ENCODE measurements around the gene VAMP2.
A peak's percentile ranks its signal among the peaks of the same experiment; 100 is the strongest.

The VAMP2 gene

GRCh38 chr17:8117367-8117979 is 45.3 kb downstream of the VAMP2 start:
- Histone ChIP-seq H3K9me3 (ENCODE audit: control insufficient read depth, insufficient read depth, low read depth, low read length) (no peaks in the 10 kb centered on the region), H3K27ac (ENCODE audit: low read depth, low read length) (no peak overlapping the region), H3K9ac (ENCODE audit: low read length) (peak overlapping the region; percentile 41), H3K27me3 (ENCODE audit: control insufficient read depth, insufficient read depth, low read length) (peaks cover 68% of the 10 kb centered on the region), H3K4me1 (ENCODE audit: control insufficient read depth, insufficient read depth, low read length) (no peaks in the 10 kb centered on the region), H3K4me3 (ENCODE audit: low read depth, low read length) (peak overlapping the region; percentile 78), H3K36me3 (ENCODE audit: control insufficient read depth, insufficient read depth, low read length) (no peaks in the 10 kb centered on the region)

DNA sequence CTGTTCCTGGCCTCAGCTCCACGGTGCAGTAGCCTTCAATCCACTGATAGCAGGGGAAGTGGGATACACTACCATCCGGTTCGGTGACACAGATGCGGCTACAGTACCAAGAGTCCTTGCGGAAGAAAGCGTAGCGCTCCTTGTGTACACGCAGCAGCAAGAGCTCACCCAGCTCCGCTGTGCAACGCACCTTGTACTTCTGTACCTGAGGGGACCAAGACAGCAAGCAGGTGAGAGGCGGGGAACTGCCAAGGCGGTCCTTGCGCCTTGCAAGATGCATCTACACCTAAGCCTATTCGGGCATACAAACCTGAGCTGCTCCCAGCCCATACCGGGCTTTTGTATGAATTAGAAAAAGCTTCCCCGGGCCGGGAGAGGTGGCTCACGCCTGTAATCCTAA is 46.0 kb downstream of the VAMP2 start:
- Histone ChIP-seq H3K9ac (ENCODE audit: low read length) (no peak overlapping the region), H3K9me3 (ENCODE audit: control insufficient read depth, insufficient read depth, low read depth, low read length) (no peaks in the 10 kb centered on the region), H3K27me3 (ENCODE audit: control insufficient read depth, insufficient read depth, low read length) (peaks cover 68% of the 10 kb centered on the region), H3K27ac (ENCODE audit: low read depth, low read length) (no peak overlapping the region), H3K4me1 (ENCODE audit: control insufficient read depth, insufficient read depth, low read length) (no peaks in the 10 kb centered on the region), H3K4me3 (ENCODE audit: low read depth, low read length) (no peak overlapping the region), H3K36me3 (ENCODE audit: control insufficient read depth, insufficient read depth, low read length) (no peaks in the 10 kb centered on the region)

- Histone ChIP-seq H3K9me3 (ENCODE audit: control insufficient read depth, insufficient read depth, low read depth, low read length) (no peaks in the 10 kb centered on the region), H3K4me1 (ENCODE audit: control insufficient read depth, insufficient read depth, low read length) (peaks cover 5% of the 10 kb centered on the region; the same call in 1 of the 2 replicates), H3K27me3 (ENCODE audit: control insufficient read depth, insufficient read depth, low read length) (peaks cover 80% of the 10 kb centered on the region), H3K4me3 (ENCODE audit: low read depth, low read length) (peak overlapping the region; percentile 64; the same call in 1 of the 2 replicates), H3K27ac (ENCODE audit: low read depth, low read length) (no peak overlapping the region), H3K36me3 (ENCODE audit: control insufficient read depth, insufficient read depth, low read length) (no peaks in the 10 kb centered on the region), H3K9ac (ENCODE audit: low read length) (no peak overlapping the region)
Measured at GRCh38 chr17:8110907-8111306, 51.8 kb downstream of the VAMP2 start.

DNA sequence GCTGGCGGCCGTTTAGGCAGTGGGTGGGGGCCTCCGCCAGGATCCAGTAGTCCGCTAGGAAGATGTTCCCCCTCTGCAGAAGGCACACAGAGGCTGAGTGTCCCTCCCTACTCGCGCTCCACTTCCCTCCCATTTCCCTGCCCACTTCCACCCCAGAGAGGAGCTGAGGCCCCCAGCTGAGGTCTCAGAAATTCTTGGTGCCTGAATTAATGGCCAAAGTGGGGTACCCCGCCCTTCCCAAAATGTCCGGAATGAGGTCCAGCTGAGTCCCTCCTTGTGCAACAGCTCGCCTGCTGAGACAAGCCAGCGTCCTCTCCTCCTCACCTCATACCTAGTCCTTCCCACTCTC is 52.3 kb downstream of the VAMP2 start:
- Histone ChIP-seq H3K36me3 (ENCODE audit: control insufficient read depth, insufficient read depth, low read length) (no peaks in the 10 kb centered on the region), H3K27ac (ENCODE audit: low read depth, low read length) (no peak overlapping the region), H3K9ac (ENCODE audit: low read length) (no peak overlapping the region), H3K27me3 (ENCODE audit: control insufficient read depth, insufficient read depth, low read length) (peaks cover 78% of the 10 kb centered on the region), H3K4me1 (ENCODE audit: control insufficient read depth, insufficient read depth, low read length) (peaks cover 6% of the 10 kb centered on the region; the same call in 1 of the 2 replicates), H3K9me3 (ENCODE audit: control insufficient read depth, insufficient read depth, low read depth, low read length) (no peaks in the 10 kb centered on the region), H3K4me3 (ENCODE audit: low read depth, low read length) (peak overlapping the region; percentile 64; the same call in 1 of the 2 replicates)

- no peaks in the 10 kb centered on the region for H3K9me3 ChIP-seq (ENCODE audit: control insufficient read depth, insufficient read depth, low read depth, low read length)
- peak overlapping the region; percentile 64 for H3K4me3 ChIP-seq (ENCODE audit: low read depth, low read length)
- no peak overlapping the region for H3K27ac ChIP-seq (ENCODE audit: low read depth, low read length)
- H3K4me1 ChIP-seq (ENCODE audit: control insufficient read depth, insufficient read depth, low read length), result peaks cover 6% of the 10 kb centered on the region; the same call in 1 of the 2 replicates
- peaks cover 72% of the 10 kb centered on the region for H3K27me3 ChIP-seq (ENCODE audit: control insufficient read depth, insufficient read depth, low read length)
- H3K36me3 ChIP-seq (ENCODE audit: control insufficient read depth, insufficient read depth, low read length), result no peaks in the 10 kb centered on the region
- H3K9ac ChIP-seq (ENCODE audit: low read length), result peak overlapping the region; percentile 4
Measured at GRCh38 chr17:8109661-8110455, 52.9 kb downstream of the VAMP2 start.

Measured in HUES6 (cell line).